GM13976 (cell line): ENCODE results near the gene TBL3.
"Not testable (repeated sequence)": the region's sequence is repeated elsewhere in the genome, so short reads cannot be mapped to it uniquely, and the experiment has no call there.

Source experiments
- DNase-seq: peaks from one replicate; pipeline ENCODE4 v3.0.0; 2012; ENCODE audit warnings: low spot score
- CTCF ChIP-seq: IDR thresholded peaks from 2 replicates; pipeline ENCODE4 v1.5.1; 2012; ENCODE audit warnings: borderline replicate concordance, mild to moderate bottlenecking; ENCODE audit not compliant: insufficient read depth; ENCODE audit errors: extremely low read depth, missing control alignments, control extremely low read depth
- in situ Hi-C: fragments of 300-500 bp; cut with MboI; formaldehyde crosslinking; loops from one replicate; pipeline ENCODE4 v1.12.0; 2022; ENCODE audit warnings: low sequenced_read_pairs, mixed read lengths, inconsistent platforms; ENCODE audit not compliant: unreplicated experiment

Gene TBL3

GRCh38 chr16:1938910-1939309 lies 32.9 kb upstream of the TBL3 start:
- DNase-seq: no peak
- in situ Hi-C loops: loop anchor here (10.0 kb wide), 1 partner anchor 74 kb away; no protein-coding TSS in a partner anchor
- TF ChIP-seq CTCF: no peak

GRCh38 chr16:1939833-1940232 lies 32.0 kb upstream of the TBL3 start:
- in situ Hi-C loops: loop anchor here (10.0 kb wide), 1 partner anchor 75 kb away; no protein-coding TSS in a partner anchor
- not testable (repeated sequence) for DNase-seq

GRCh38 chr16:1940273-1941161 lies 31.3 kb upstream of the TBL3 start:
- TF ChIP-seq CTCF: no peak
- in situ Hi-C loops: no loop called here
- DNase-seq: no peak

GRCh38 chr16:1941162-1942046 lies 30.4 kb upstream of the TBL3 start:
- no peak for TF ChIP-seq CTCF
- DNase-seq: no peak
- in situ Hi-C loops: no loop called here

- in situ Hi-C loops: no loop called here
- no peak for DNase-seq
- TF ChIP-seq CTCF: no peak
Measured at GRCh38 chr16:1942047-1942809, 29.6 kb upstream of the TBL3 start.

GRCh38 chr16:1942810-1943726 lies 28.8 kb upstream of the TBL3 start, which contains the start of gene MSRB1:
Gene MSRB1 (minus strand): TSS chr16:1943199. CDS start chr16:1943156, 43 bp downstream.
- TF ChIP-seq CTCF: no peak

More at GRCh38 chr16:1942810-1943726, 28.8 kb upstream of the TBL3 start, which contains the start of gene MSRB1:
- DNase-seq: peak; percentile 100
- in situ Hi-C loops: no loop called here
